HEK293 (cell line): Measurements from ENCODE around the gene CD59.

Experiments used
- BCL11A ChIP-seq: fragments of 450-650 bp; formaldehyde crosslinking; IDR thresholded peaks from 2 replicates; pipeline ENCODE4 v1.5.1; 2016; ENCODE audit warnings: low read depth, missing biosample characterization, missing genetic modification characterization
- BCL11B ChIP-seq: fragments of 450-650 bp; formaldehyde crosslinking; IDR thresholded peaks from 2 replicates; pipeline ENCODE4 v1.5.1; 2016; ENCODE audit warnings: low read depth, missing biosample characterization, missing genetic modification characterization
- CTCF ChIP-seq: fragments of 450-650 bp; formaldehyde crosslinking; IDR thresholded peaks from 2 replicates; pipeline ENCODE4 v1.5.1; 2016; ENCODE audit warnings: missing biosample characterization, missing genetic modification characterization
- SCRT1 ChIP-seq: fragments of 450-650 bp; formaldehyde crosslinking; IDR thresholded peaks from 2 replicates; pipeline ENCODE4 v1.5.1; 2016; ENCODE audit warnings: missing biosample characterization, missing genetic modification characterization, borderline replicate concordance
- SCRT2 ChIP-seq: fragments of 450-650 bp; formaldehyde crosslinking; IDR thresholded peaks from 2 replicates; pipeline ENCODE4 v1.5.1; 2016; ENCODE audit warnings: missing biosample characterization, missing genetic modification characterization
- TRIM28 ChIP-seq: IDR thresholded peaks from 2 replicates; pipeline ENCODE4 v1.6.1; 2011; ENCODE audit warnings: low read length, control low read depth, borderline replicate concordance
- WT1 ChIP-seq: fragments of 450-650 bp; formaldehyde crosslinking; IDR thresholded peaks from 2 replicates; pipeline ENCODE4 v1.5.1; 2016; ENCODE audit warnings: missing biosample characterization, missing genetic modification characterization
- ZBTB20 ChIP-seq: fragments of 450-650 bp; formaldehyde crosslinking; IDR thresholded peaks from 2 replicates; pipeline ENCODE4 v1.5.1; 2016; ENCODE audit warnings: missing biosample characterization, missing genetic modification characterization
- ZBTB7A ChIP-seq: fragments of 450-650 bp; formaldehyde crosslinking; IDR thresholded peaks from 2 replicates; pipeline ENCODE4 v1.5.1; 2016; ENCODE audit warnings: low read depth, missing biosample characterization, missing genetic modification characterization
- ZBTB8A ChIP-seq: fragments of 450-650 bp; formaldehyde crosslinking; IDR thresholded peaks from 2 replicates; pipeline ENCODE4 v1.5.1; 2016; ENCODE audit warnings: missing biosample characterization, missing genetic modification characterization
- ZNF280D ChIP-seq: fragments of 450-650 bp; formaldehyde crosslinking; IDR thresholded peaks from 2 replicates; pipeline ENCODE4 v1.5.1; 2016; ENCODE audit warnings: missing biosample characterization, missing genetic modification characterization
- ZNF350 ChIP-seq: fragments of 450-650 bp; formaldehyde crosslinking; IDR thresholded peaks from 2 replicates; pipeline ENCODE4 v1.5.0; 2017; ENCODE audit warnings: missing biosample characterization, mild to moderate bottlenecking, missing genetic modification characterization
- ZNF423 ChIP-seq: fragments of 450-650 bp; formaldehyde crosslinking; IDR thresholded peaks from 2 replicates; pipeline ENCODE4 v1.5.1; 2016; ENCODE audit warnings: missing biosample characterization, missing genetic modification characterization
- ZNF624 ChIP-seq: fragments of 450-650 bp; formaldehyde crosslinking; IDR thresholded peaks from 2 replicates; pipeline ENCODE4 v1.5.1; 2017; ENCODE audit warnings: missing biosample characterization, missing genetic modification characterization
- ZNF670 ChIP-seq: fragments of 450-650 bp; formaldehyde crosslinking; IDR thresholded peaks from 2 replicates; pipeline ENCODE4 v1.5.1; 2016; ENCODE audit warnings: missing biosample characterization, missing genetic modification characterization, low read depth
- ZSCAN18 ChIP-seq: fragments of 450-650 bp; formaldehyde crosslinking; IDR thresholded peaks from 2 replicates; pipeline ENCODE4 v1.5.1; 2016; ENCODE audit warnings: missing biosample characterization, missing genetic modification characterization
- TF ChIP-seq, protein P1 (sequence below): fragments of 450-650 bp; formaldehyde crosslinking; optimal IDR thresholded peaks from 2 replicates; pipeline ENCODE3; 2016; ENCODE audit warnings: missing biosample characterization, mild to moderate bottlenecking, missing genetic modification characterization
- TF ChIP-seq, protein P2 (sequence below): fragments of 450-650 bp; formaldehyde crosslinking; IDR thresholded peaks from 2 replicates; pipeline ENCODE4 v1.5.1; 2016; ENCODE audit warnings: missing biosample characterization, missing genetic modification characterization

The CD59 gene

DNA sequence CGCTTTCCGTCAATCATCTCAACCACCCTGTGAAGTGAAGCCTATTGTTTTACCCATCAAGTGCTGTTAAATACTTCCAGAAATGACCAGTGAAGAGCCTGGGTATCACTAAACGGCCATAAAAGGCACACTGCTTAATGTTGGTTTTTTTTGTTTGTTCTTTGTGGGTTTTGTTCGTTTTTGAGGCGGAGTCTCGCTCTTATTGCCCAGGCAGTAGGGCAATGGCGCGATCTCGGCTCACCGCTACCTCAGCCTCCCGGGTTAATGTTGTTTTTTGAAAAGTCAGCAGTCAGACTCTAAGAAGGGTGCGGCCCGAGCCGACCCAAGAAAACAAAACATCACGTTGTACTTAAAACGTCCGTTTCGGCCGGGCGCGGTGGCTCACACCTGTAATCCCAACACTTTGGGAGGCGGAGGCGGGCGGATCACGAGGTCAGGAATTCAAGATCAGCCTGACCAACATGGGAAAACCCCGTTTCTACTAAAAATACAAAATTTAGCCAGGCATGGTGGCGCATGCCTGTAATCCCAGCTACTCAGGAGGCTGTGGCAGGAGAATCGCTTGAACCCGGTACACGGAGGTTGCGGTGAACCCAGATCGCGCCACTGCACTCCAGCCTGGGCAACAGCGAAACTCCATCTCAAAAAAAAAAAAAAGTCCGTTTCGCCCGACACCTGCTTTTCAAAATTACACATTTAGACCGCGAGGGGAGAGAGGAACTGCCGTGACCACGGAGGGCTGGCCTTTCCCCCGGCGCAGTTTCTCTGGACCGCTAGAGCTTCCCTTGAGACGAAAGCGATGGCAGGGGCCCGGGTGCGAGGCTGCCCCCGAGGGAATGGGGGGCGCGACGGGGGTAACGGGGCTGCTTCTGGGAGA is 714 bp downstream of the CD59 start (continued):
- TF ChIP-seq BCL11B (tag by site-specific recombination) (no peak), SCRT1 (tag by site-specific recombination) (peak; percentile 24; the same call in 1 of the 2 replicates), ZSCAN18 (tag by site-specific recombination) (no peak), SCRT2 (tag by site-specific recombination) (no peak; the same call in 1 of the 2 replicates), WT1 (tag by site-specific recombination) (no peak), ZBTB20 (tag by site-specific recombination) (peak; percentile 86), ZNF350 (no peak), ZNF423 (0 out of 2 replicates have a peak, but pooled peaks have one; percentile 22), ZBTB8A (tag by site-specific recombination) (0 out of 2 replicates have a peak, but pooled peaks have one; percentile 6), BCL11A (tag by site-specific recombination) (no peak), TRIM28 (no peak), ZNF280D (tag by site-specific recombination) (no peak), ZBTB7A (tag by site-specific recombination) (no peak), CTCF (peak; percentile 32; the same call in 1 of the 2 replicates), ZNF670 (tag by site-specific recombination) (no peak), ZNF624 (tag by site-specific recombination) (no peak)
- TF ChIP-seq, protein P1, sequence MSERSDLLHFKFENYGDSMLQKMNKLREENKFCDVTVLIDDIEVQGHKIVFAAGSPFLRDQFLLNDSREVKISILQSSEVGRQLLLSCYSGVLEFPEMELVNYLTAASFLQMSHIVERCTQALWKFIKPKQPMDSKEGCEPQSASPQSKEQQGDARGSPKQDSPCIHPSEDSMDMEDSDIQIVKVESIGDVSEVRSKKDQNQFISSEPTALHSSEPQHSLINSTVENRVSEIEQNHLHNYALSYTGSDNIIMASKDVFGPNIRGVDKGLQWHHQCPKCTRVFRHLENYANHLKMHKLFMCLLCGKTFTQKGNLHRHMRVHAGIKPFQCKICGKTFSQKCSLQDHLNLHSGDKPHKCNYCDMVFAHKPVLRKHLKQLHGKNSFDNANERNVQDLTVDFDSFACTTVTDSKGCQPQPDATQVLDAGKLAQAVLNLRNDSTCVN (tag by site-specific recombination) = no peak
- TF ChIP-seq, protein P2, sequence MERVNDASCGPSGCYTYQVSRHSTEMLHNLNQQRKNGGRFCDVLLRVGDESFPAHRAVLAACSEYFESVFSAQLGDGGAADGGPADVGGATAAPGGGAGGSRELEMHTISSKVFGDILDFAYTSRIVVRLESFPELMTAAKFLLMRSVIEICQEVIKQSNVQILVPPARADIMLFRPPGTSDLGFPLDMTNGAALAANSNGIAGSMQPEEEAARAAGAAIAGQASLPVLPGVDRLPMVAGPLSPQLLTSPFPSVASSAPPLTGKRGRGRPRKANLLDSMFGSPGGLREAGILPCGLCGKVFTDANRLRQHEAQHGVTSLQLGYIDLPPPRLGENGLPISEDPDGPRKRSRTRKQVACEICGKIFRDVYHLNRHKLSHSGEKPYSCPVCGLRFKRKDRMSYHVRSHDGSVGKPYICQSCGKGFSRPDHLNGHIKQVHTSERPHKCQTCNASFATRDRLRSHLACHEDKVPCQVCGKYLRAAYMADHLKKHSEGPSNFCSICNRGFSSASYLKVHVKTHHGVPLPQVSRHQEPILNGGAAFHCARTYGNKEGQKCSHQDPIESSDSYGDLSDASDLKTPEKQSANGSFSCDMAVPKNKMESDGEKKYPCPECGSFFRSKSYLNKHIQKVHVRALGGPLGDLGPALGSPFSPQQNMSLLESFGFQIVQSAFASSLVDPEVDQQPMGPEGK (tag by site-specific recombination) = no peak
- TF ChIP-seq, all 188 proteins: peak for 11
